GM19099 (cell line): Measurements from ENCODE around the gene APOBEC3H.

ENCODE experiments used
- POLR2A ChIP-seq: IDR thresholded peaks from 3 replicates; pipeline ENCODE4 v1.6.1; 2011; ENCODE audit warnings: low read depth; ENCODE audit not compliant: insufficient read length; ENCODE audit errors: extremely low read depth

Gene APOBEC3H

GRCh38 chr22:39097098-39098020, at the start of gene APOBEC3H:
Gene APOBEC3H (plus strand): TSS chr22:39097244. CDS start chr22:39100279, 3,035 bp downstream.
- peak; percentile 6 for TF ChIP-seq POLR2A

GRCh38 chr22:39051844-39052495, 45.1 kb upstream of the APOBEC3H start:
- TF ChIP-seq POLR2A = peak; percentile 4

GRCh38 chr22:39055658-39056057, 41.4 kb upstream of the APOBEC3H start:
- no peak for TF ChIP-seq POLR2A

GRCh38 chr22:39066442-39067276, 30.4 kb upstream of the APOBEC3H start:
- TF ChIP-seq POLR2A = peak; percentile 59

- TF ChIP-seq POLR2A = no peak
These were observed 28.8 kb upstream of the APOBEC3H start for GRCh38 chr22:39068033-39068785.

GRCh38 chr22:39070186-39070585, 26.9 kb upstream of the APOBEC3H start:
- TF ChIP-seq POLR2A = no peak

GRCh38 chr22:39072581-39072981, 24.5 kb upstream of the APOBEC3H start:
- TF ChIP-seq POLR2A = peak; percentile 25

GRCh38 chr22:39073981-39074380, 23.1 kb upstream of the APOBEC3H start:
- TF ChIP-seq POLR2A = no peak

GRCh38 chr22:39077026-39077840, 19.8 kb upstream of the APOBEC3H start, which contains the start of gene APOBEC3G:
Gene APOBEC3G (plus strand): TSS chr22:39077275. CDS start chr22:39077362, 87 bp downstream.
- peak; percentile 50 for TF ChIP-seq POLR2A

- no peak for TF ChIP-seq POLR2A
These were observed 18.7 kb upstream of the APOBEC3H start for GRCh38 chr22:39078329-39078728.

- TF ChIP-seq POLR2A = no peak
These were observed 16.8 kb upstream of the APOBEC3H start for GRCh38 chr22:39080052-39080762.

GRCh38 chr22:39081016-39081415, 16.0 kb upstream of the APOBEC3H start:
- no peak for TF ChIP-seq POLR2A

- TF ChIP-seq POLR2A = no peak
These were observed 15.4 kb upstream of the APOBEC3H start for GRCh38 chr22:39081598-39081997.
